ENCODE measurements around the gene ARNT2. TPM values are rescaled to one million over a fixed set of nuclear protein-coding genes. Genes with fewer than 3 reads are reported as not detected.

Gene ARNT2
- total RNA-seq, 1 experiment from 2014 or later: 7.4 TPM

DNA sequence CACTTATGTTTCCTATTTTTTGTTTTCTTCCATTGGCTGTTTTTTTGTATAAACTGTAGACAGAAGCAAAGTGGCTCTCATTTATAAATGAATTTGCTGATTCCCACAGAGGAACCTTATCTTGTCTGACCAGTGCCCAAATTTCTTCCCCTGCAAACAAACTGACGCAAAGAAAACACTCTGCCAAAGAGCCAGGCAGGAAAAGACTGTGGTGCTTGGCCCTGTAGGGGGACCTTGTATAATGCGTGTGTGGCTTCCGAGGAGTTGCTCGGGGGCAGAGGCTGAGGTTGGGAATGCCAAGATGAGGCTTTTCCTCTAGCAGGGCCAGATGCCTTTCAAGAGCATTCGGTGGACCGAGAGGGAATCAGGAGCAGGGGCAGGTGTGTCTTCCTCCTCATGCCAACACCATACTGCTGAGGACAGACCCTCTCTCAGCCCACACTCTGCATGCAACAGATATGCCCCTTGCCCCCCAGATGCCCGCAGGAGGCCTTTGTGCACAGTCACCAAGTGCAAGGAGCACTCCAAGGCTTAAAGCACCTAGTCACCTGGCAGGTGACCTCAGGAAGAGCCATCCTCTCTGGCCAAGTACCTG is 186.7 kb downstream of the ARNT2 start:
- H3K9me3 ChIP-seq: no peaks in the 10 kb centered on the region
- no peaks in the 10 kb centered on the region for H3K27me3 ChIP-seq
- no peak overlapping the region for H3K4me3 ChIP-seq
- H3K36me3 ChIP-seq: no peaks in the 10 kb centered on the region; the same call in none of the 2 replicates
- no peak for DNase-seq

DNA sequence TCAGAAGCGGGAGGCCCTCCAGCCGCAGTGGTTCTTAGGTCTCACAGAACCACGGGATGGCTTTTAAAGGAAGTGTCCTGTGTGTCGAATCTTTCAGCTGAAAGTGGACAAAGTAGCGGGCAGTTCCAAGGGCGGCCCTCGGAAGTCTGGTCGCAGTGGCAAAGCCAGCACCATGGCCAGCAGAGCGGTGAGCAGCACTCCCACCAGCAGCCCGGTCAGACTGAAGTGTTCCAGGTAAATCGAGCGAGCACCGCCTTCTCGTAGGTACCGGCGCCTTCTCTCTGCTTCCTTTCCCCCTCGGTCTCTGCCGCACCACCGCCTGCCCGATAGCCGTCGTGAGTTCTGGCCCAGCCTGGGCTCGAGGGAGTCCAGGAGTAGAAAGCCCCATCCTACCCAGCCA is 187.3 kb downstream of the ARNT2 start:
- no peak for DNase-seq
- H3K9me3 ChIP-seq: no peaks in the 10 kb centered on the region
- H3K27me3 ChIP-seq: no peaks in the 10 kb centered on the region
- H3K4me3 ChIP-seq: no peak overlapping the region
- no peaks in the 10 kb centered on the region; the same call in none of the 2 replicates for H3K36me3 ChIP-seq

DNA sequence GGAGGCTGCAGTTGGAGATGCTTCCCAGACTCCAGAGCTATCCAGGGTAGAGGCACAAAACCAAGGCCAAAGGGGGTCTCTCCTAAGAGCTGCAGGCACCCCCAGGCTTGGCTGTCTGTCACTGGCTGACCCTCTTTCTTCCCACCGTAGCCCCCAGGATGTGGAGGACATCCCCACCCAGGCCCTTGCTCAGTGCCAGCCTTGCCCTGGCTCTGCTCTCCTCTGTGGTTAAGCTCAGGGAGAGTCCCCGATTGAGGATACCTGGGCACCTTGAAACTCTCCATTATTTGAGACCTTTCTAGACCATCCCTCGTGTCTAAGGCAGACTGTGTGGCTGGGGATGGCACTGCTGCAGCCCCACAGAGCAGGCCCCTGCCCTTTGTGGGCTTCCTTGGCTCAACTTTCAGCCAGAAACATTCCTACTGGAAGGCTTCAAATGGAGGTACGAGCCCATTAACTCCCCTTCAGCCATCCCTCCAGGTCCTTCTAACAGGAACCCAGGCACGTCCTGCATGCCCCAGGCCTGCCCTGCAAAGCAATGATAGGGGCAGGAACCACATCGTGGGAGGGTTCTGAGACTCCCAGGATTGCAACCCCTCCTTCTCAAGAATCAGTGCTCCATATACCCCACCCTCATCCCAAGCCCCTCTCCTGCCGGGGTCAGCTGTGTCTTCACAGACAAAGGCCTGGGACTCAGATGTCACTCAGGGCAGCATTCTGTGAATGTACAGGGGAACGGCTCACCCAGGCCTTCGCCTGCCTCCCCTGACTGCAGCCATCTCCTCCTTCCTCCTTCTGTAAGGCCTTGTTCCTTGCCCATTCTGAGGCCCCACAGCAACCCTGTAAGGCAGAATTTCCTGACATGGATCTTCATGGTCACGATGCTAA is 188.0 kb downstream of the ARNT2 start:
- no peaks in the 10 kb centered on the region for H3K27me3 ChIP-seq
- H3K4me3 ChIP-seq: no peak overlapping the region
- no peaks in the 10 kb centered on the region; the same call in 1 of the 2 replicates for H3K9me3 ChIP-seq
- no peak for DNase-seq
- H3K36me3 ChIP-seq: no peaks in the 10 kb centered on the region; the same call in none of the 2 replicates

DNA sequence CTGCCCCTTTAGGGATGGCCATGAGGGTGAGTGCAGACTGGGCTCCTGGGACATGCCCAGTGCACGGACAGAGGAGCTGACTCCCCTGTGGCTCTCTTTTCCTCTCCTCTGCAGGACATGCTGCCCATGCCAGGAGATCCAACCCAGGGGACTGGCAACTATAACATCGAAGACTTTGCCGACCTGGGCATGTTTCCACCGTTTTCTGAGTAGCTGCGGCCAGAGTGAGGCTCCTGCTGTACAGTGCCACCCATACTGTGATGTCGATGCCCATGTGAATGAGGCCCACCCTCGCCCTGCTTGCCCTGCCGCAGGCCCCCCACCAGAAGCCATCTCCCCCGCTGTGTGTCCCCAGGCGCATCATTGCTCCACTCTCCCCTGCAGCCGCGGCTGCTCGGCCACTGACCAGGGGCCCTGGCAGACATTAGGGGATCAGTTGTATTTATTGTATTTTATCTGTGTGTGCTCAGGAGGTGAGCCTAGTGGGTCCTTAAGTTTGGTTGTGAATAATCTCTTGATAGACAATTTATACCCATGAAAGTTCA is 189.4 kb downstream of the ARNT2 start:
- H3K9me3 ChIP-seq: peaks cover 12% of the 10 kb centered on the region
- no peaks in the 10 kb centered on the region; the same call in none of the 2 replicates for H3K36me3 ChIP-seq
- H3K27me3 ChIP-seq: no peaks in the 10 kb centered on the region
- H3K4me3 ChIP-seq: no peak overlapping the region
- no peak for DNase-seq

DNA sequence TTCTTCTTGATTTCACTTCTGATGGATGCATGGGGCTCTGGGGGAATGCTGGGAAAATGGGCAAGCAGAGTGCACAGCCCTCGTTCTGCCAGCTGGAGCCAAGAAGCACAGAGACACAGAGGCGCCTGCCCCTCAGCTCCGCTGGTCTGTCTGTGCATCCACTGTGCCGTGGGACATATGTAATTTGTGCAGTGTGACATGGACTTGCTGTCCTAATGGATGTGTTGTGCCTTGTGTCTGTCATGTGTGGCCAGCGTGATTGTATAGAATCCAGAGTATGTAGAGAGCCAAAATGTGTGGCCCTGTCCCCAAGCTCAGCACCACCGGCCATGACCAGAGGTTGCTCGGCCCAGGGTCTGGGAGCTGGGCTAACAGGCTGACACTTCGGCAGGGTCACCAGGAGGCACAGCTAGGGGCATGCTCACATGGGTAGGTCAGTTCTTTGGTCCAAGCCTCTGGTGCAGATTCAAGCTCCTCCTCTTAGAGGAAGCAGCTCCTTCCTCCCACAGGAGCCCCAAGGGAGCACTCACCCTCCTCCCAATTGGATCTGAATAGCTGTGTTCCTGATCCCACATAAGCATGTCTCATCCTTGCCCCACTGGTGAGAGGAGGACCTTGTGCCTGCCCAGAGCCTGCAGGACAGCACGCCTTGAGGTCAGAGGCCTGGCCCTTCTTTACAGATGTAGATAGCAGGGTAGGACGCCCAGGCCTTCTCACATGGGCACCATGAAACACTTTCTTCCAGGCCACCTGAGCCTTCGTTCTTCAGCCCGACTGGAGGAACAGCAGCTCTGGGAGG is 190.1 kb downstream of the ARNT2 start:
- Histone ChIP-seq H3K4me3 (no peak overlapping the region), H3K36me3 (no peaks in the 10 kb centered on the region; the same call in none of the 2 replicates), H3K9me3 (peaks cover 20% of the 10 kb centered on the region), H3K27me3 (no peaks in the 10 kb centered on the region)
- no peak for DNase-seq

DNA sequence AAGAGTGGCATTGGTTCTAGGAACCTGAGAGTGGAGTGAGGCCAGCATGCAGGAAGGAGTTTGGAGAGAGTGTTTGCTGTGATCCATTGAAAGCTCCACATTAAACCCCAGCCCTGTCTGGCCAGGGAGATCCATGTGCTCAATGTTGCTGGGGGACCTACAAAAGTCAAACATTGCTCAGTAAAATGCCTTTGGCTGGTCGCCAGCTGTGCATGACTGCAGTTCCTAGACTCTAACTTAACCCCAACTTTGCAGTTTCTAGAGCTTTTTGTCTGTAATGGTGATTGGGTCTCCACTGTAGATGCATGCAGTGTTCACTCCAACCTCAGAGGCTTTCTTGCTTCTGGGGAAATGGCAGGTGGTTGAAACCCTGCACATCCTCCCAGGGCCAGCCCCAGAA is 191.2 kb downstream of the ARNT2 start:
- DNase-seq: no peak
- Histone ChIP-seq H3K4me3 (no peak overlapping the region), H3K36me3 (no peaks in the 10 kb centered on the region; the same call in 1 of the 2 replicates)

DNA sequence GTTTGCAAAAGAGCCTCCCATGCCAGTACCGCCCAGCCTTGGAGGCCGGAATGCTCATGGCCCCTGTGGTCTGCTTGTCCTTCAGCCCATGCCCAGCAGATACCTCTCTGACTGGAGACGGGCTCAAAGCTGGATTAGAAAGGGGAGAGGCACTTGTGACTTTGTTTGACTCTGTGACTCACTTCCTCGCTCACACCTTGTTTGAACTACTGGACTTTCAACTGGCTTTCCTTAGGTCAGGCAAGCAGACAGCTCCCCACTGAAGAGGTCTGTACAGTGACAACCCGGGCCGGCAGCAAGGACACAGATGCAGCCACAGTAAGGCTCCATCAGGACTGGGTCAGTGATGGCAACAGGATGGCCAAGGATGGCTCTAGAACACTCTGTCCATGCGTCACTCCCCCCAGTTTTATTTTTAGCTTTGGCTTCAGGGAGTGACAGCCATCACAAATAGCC is 192.4 kb downstream of the ARNT2 start:
- Histone ChIP-seq H3K4me3 (no peak overlapping the region), H3K9me3 (peaks cover 30% of the 10 kb centered on the region), H3K27me3 (no peaks in the 10 kb centered on the region), H3K36me3 (no peaks in the 10 kb centered on the region; the same call in 1 of the 2 replicates)
- DNase-seq: no peak

More for the DNA sequence above, 191.2 kb downstream of the ARNT2 start:
- Histone ChIP-seq H3K9me3 (peaks cover 30% of the 10 kb centered on the region), H3K27me3 (no peaks in the 10 kb centered on the region)

DNA sequence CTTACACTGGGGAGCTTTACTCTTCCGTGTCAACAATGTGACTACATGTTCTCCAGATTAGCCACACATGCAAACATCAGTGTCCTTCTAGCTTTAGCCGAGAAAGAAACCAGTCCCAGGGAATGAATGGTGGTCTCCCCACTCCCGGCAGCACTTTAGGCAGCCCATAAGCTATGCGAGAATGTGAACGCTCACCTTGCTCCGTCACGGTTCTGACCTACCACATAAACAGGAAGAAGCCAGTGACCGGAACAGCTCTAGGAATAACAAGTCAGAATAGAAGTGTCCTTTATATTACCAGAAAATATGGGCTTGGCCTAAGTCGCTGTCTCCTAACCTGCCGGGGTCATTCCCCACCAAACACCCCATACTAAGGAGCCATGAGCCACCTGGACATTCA is 192.9 kb downstream of the ARNT2 start:
- no peak for DNase-seq
- H3K36me3 ChIP-seq: no peaks in the 10 kb centered on the region; the same call in 1 of the 2 replicates
- H3K9me3 ChIP-seq: peaks cover 30% of the 10 kb centered on the region
- H3K27me3 ChIP-seq: no peaks in the 10 kb centered on the region
- H3K4me3 ChIP-seq: no peak overlapping the region

DNA sequence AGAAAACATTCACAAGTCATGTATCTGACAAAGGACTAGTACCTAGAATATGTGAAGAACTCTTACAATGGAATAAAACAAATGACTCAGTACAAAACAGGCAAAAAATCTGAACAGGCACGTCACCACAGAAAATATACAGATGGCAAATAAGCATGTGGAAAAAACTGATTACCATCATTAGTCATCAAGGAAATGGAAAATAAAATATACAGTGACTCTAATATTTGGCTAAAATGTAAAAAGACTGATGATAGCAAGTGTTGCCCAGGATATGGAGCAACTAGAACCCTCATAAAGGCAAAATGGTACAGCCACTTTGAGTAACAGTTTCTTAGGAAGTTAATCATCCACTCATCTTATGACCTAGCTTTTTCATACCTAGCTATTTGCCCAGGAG is 195.2 kb downstream of the ARNT2 start:
- Histone ChIP-seq H3K27me3 (no peaks in the 10 kb centered on the region), H3K9me3 (peaks cover 30% of the 10 kb centered on the region), H3K36me3 (no peaks in the 10 kb centered on the region; the same call in 1 of the 2 replicates), H3K4me3 (no peak overlapping the region)
- no peak for DNase-seq

DNA sequence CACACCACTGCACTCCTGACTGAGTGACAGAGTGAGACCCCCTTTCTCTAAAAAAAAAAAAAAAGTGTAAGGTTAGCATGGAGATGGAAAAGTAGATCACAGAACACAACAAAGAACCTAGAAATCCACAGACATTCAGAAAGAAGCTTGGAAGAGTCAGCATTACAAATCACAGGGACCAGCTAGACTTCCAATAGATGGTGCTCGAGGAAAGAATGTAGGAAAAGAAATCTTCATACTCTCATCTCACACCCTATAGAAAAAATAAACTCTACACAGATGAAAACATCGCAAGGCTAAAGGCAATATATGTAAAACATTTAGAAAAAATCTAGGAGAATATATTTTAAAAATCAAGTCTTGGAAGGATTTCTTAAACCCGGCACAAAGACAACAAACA is 196.4 kb downstream of the ARNT2 start:
- Histone ChIP-seq H3K9me3 (peaks cover 30% of the 10 kb centered on the region), H3K4me3 (no peak overlapping the region), H3K36me3 (no peaks in the 10 kb centered on the region; the same call in 1 of the 2 replicates), H3K27me3 (no peaks in the 10 kb centered on the region)
- no peak for DNase-seq

DNA sequence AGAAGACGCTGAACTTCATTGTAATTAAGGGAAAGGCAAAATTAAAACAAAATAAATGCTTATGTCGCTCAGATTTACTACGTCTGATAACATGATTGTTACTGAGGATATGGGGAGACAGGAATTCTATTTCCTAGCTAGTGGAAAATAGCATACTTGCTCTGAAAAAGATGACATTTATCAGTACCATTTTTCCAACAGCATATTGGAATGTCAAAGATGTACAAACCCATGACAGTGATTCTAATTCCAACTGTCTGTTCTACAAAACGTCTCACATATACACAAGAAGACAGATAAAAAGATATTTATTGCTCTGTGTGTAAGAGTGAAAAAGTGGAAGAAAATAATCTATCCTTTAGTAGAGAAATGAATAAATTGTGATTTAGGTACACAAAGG is 197.1 kb downstream of the ARNT2 start:
- peaks cover 30% of the 10 kb centered on the region for H3K9me3 ChIP-seq
- DNase-seq: no peak
- H3K4me3 ChIP-seq: no peak overlapping the region
- no peaks in the 10 kb centered on the region; the same call in 1 of the 2 replicates for H3K36me3 ChIP-seq
- no peaks in the 10 kb centered on the region for H3K27me3 ChIP-seq

DNA sequence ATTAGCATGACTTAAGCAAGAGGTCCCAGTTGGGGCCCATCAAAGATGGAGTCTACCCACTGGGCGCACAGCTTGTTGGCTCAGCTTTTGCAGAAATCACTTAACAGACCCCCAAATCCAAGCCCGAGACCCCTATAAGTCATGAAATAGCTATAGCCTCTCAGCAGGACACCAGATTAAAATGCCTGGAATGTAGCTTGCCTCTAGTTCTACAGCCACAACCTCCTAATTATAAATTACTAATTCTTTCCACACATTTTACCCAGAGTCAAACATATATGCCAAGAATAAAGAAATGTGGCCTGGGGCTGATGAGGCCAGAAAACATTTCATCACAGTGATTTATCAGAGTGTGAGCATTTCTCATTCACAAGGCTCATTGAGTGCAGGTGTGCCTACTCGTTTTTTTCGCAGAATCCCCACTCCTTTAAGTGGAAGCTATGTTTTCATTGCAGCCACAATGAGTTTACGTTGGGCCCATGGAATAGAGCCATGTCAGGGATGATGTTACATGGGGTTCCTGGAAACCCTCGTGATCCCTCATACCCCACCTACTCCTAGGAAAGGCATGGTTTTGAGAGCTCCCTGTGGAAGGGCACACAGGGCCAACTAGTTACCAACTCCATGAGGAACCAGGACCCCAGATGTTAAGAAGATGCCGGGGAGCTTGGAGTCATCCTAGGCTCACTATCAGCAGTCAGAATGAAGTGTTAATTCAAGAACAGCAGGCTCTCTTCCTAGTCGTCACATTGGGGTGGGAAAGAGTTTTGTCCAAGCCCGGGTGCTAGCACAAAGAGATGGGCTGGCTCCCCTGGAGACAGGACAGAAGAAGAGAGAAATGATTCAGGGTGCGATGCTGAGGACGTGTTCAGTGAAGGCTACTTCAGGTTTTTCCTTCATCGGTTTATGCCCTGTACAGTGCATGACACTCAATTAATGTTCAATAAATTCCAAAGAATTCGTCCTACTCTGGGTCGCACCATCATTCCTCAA is 200.7 kb downstream of the ARNT2 start:
- Histone ChIP-seq H3K9me3 (peaks cover 5% of the 10 kb centered on the region), H3K27me3 (no peaks in the 10 kb centered on the region), H3K4me3 (no peak overlapping the region), H3K36me3 (no peaks in the 10 kb centered on the region)
- DNase-seq: no peak

DNA sequence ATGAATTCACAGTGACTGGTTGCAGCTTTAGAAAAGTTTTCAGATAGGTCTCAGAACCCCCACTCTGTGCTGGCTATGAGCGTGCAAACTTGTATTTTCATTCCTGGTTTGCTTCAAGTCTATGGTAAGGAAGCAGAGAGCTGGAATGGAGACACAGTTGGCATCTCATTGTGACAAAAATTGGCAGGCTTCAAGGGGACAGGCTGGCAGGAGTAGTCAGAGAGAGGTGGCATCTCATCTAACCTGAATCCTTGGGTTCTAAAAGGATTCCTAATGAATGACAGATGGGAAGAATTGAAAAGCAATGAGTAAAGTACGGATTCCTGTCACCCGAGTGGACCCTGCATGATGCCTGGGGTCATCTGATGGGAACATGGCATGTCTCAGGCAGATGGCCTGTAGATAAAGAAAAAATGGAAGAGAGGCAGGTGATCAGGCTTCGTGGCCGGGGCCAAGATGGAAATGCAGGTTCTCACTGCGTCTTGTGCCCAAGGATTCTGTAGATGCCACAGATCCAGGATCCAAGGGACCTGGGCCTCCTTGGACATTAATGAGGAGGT is 201.5 kb downstream of the ARNT2 start:
- no peak for DNase-seq

DNA sequence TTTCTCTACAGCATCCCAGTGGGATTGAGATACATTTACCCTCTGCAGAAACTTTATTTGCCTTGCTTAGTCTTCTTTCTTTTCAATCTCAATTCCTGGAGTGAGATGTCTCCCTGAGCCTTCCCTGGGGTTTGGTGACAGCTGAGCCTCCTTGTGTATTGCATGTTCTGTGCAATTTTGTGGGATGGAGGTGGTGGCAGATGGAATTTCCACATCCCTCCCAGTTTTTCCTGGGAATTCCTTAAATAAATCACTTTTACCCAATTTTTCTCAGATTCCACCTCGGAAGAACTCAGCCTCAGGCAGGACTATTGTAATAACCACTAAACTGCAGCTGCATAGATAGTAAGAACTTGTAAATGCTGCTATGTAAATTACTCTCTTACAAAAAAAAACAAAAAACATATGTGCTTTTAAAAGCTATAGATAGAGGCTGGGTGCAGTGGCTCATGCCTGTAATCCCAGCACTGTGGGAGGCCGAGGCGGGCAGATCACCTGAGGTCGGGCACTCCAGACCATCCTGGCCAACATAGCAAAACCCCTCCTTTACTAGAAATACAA is 202.4 kb downstream of the ARNT2 start:
- Histone ChIP-seq H3K27me3 (no peaks in the 10 kb centered on the region), H3K4me3 (no peak overlapping the region), H3K9me3 (no peaks in the 10 kb centered on the region; the same call in 1 of the 2 replicates), H3K36me3 (no peaks in the 10 kb centered on the region)
- DNase-seq: no peak

More for the DNA sequence above, 201.5 kb downstream of the ARNT2 start:
- no peaks in the 10 kb centered on the region; the same call in 1 of the 2 replicates for H3K9me3 ChIP-seq
- no peaks in the 10 kb centered on the region for H3K36me3 ChIP-seq
- no peak overlapping the region for H3K4me3 ChIP-seq
- H3K27me3 ChIP-seq: no peaks in the 10 kb centered on the region
